Measurements from ENCODE around the gene RAB7A. TPM values are rescaled to one million over a fixed set of nuclear protein-coding genes. Genes with fewer than 3 reads are reported as not detected.
"Not testable (repeated sequence)": the region's sequence is repeated elsewhere in the genome, so short reads cannot be mapped to it uniquely, and the experiment has no call there.

Gene RAB7A
- total and polyA plus RNA-seq, 8 donors = 43.6 to 112 (median 68.7) TPM

DNA sequence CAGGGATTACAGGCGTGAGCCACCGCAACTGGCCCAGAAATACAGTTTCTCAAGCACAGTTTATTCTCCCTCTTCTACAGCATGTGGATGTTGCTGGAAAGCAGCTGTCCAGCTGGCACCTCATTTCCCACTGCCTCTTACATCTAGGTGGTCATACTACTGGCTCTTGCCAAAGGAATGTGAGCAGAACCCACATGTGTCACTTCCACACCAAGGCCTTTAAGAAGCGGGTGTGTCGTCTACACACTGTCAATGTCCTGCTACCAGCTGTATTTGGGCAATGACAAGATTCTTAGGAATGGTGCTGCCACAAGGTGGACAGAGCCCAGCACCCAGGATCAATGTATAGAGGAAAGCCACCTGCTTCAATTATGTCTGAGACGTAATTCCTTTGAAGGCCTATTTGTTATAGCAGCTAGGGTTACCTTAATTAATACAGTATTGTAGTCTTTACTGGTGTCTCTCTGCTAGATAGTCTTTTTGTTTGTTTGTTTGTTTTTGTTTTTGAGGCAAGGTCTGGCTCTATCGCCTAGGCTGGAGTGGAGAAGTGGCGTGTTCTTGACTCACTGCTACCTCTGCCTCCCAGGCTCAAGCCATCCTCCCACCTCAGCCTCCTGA is 15.1 kb upstream of the RAB7A start:
- Histone ChIP-seq H3K36me3 (no peaks in the 10 kb centered on the region), H3K27me3 (no peaks in the 10 kb centered on the region), H3K4me3 (no peak overlapping the region), H3K4me1 (no peaks in the 10 kb centered on the region), H3K27ac (no peak overlapping the region), H3K9me3 (no peaks in the 10 kb centered on the region)
- intact Hi-C loops (cut with DNase I) = no loop called here
- 94 to 97% methylated on average over 7 of the region's 7 CpGs for WGBS, 2 donors
- ATAC-seq (no peak), FAIRE-seq (no peak), DNase-seq (no peak)
- TF ChIP-seq CTCF (IDR thresholded peaks at IDR 0.05) = no peak

DNA sequence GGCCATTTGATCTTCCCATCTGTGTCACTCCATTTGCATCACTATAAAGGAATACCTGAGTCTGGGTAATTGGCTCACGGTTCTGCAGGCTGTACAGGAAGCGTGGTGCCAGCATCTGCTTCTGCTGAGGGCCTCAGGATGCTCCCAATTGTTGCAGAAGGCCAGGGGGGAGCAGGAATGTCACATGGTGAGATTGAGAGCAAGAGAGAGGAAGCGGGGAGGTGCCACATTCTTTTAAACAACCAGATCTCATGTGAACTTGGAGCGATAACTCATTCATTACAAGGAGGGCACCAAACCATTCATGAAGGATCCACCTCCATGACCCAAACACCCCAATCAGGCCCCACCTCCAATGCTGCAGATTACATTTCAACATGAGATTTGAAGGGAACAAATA is 13.1 kb upstream of the RAB7A start:
- H3K27ac ChIP-seq = no peak overlapping the region
- no peak overlapping the region for H3K4me3 ChIP-seq
- no peaks in the 10 kb centered on the region for H3K27me3 ChIP-seq
- DNase-seq (no peak), ATAC-seq (no peak), FAIRE-seq (no peak)
- intact Hi-C loops (cut with DNase I) = no loop called here
- no peaks in the 10 kb centered on the region for H3K4me1 ChIP-seq
- 89 to 93% methylated on average over 4 of the region's 4 CpGs for WGBS, 2 donors
- TF ChIP-seq CTCF (IDR thresholded peaks at IDR 0.05) = no peak
- no peaks in the 10 kb centered on the region for H3K9me3 ChIP-seq
- no peaks in the 10 kb centered on the region for H3K36me3 ChIP-seq

GRCh38 chr3:128714887-128715491 is 11.0 kb upstream of the RAB7A start:
- Histone ChIP-seq H3K9me3 (no peaks in the 10 kb centered on the region), H3K4me1 (no peaks in the 10 kb centered on the region), H3K27me3 (no peaks in the 10 kb centered on the region), H3K4me3 (no peak overlapping the region), H3K36me3 (no peaks in the 10 kb centered on the region), H3K27ac (no peak overlapping the region)
- no peak for TF ChIP-seq CTCF (IDR thresholded peaks at IDR 0.05)
- DNase-seq (no peak), ATAC-seq (peak in 2 of 4 donors; percentile 66 to 69), FAIRE-seq (no peak)
- intact Hi-C loops (cut with DNase I) = no loop called here
- WGBS, 2 donors = 94 to 99% methylated on average over 3 of the region's 3 CpGs

DNA sequence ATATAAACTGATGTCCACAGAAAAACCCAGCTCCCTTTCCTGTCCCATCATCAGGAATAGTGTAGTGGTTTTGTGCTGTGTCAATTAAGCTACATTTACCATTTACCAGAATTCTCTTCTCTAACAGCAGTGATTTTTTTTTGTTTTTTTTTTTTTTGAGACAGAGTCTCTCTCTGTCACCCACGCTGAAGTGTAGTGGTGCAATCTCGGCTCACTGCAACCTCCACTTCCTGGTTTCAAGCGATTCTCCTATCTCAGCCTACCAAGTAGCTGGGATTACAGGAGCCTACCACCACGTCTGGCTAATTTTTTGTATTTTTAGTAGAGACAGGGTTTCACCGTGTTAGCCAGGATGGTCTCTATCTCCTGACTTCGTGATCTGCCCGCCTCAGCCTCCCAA is 7.1 kb upstream of the RAB7A start:
- FAIRE-seq; H3K36me3 ChIP-seq; H3K4me1 ChIP-seq; H3K27me3 ChIP-seq; H3K9me3 ChIP-seq; DNase-seq; H3K4me3 ChIP-seq; ATAC-seq; H3K27ac ChIP-seq; intact Hi-C loops (cut with DNase I): not testable (repeated sequence)
- 66 to 75% methylated on average over 7 of the region's 7 CpGs for WGBS, 2 donors

- Histone ChIP-seq H3K27me3 (no peaks in the 10 kb centered on the region), H3K4me3 (no peak overlapping the region), H3K4me1 (peaks cover 0 to 2% (median 0%) of the 10 kb centered on the region in 3 donors), H3K27ac (no peak overlapping the region), H3K9me3 (no peaks in the 10 kb centered on the region), H3K36me3 (no peaks in the 10 kb centered on the region)
- FAIRE-seq (no peak), DNase-seq (no peak), ATAC-seq (no peak)
- 40 to 41% methylated on average over 10 of the region's 10 CpGs for WGBS, 2 donors
- no peak for TF ChIP-seq CTCF (IDR thresholded peaks at IDR 0.05)
- intact Hi-C loops (cut with DNase I) = no loop called here
Measured at GRCh38 chr3:128720891-128721290, 5.1 kb upstream of the RAB7A start.

Data from pancreas (tissue), 10 donors.